Ovary (tissue), 9 donors: Measurements from ENCODE around the gene PKD2. TPM values are rescaled to one million over a fixed set of nuclear protein-coding genes. Genes with fewer than 3 reads are reported as not detected.

Experiments used
- DNase-seq, 5 donors: peaks; one replicate each; pipeline ENCODE4 v3.0.0-alpha.2; 2019 to 2020
- H3K27ac ChIP-seq, 2 donors: fragments of 200-600 bp; one replicate each; pipeline versions ENCODE4 v1.5.1 to v1.8.0; 2019 to 2022
- H3K27me3 ChIP-seq: fragments of 200-600 bp; one replicate; pipeline ENCODE4 v1.8.0; 2022
- H3K36me3 ChIP-seq: fragments of 200-600 bp; sonication (generic); one replicate; pipeline ENCODE4 v1.5.1; 2019
- H3K4me1 ChIP-seq: one replicate; pipeline ENCODE4 v1.8.1; 2013; ENCODE audit warnings: mild to moderate bottlenecking, moderate library complexity; ENCODE audit not compliant: insufficient read depth
- H3K4me3 ChIP-seq: fragments of 200-600 bp; sonication (generic); one replicate; pipeline ENCODE4 v1.5.1; 2017
- H3K9me3 ChIP-seq, 2 donors: fragments of 200-600 bp in 1 of 2; sonication (generic) in 1 of 2; one replicate each; pipeline versions ENCODE4 v1.5.1 to v1.8.1; 2013 to 2019; ENCODE audit warnings: mild to moderate bottlenecking in 1 of 2, moderate library complexity in 1 of 2
- EP300 ChIP-seq: sonication (generic); formaldehyde crosslinking; IDR thresholded peaks from one replicate; pipeline ENCODE4 v1.6.1; 2017; ENCODE audit warnings: antibody characterized with exemption
- POLR2A ChIP-seq: fragments of 450-650 bp; IDR thresholded peaks from one replicate; pipeline ENCODE4 v1.6.1; 2017; ENCODE audit warnings: antibody characterized with exemption, mild to moderate bottlenecking, moderate library complexity
- WGBS, 3 donors: extraction: QIAGEN DNeasy Blood & Tissue Kit in 1 of 3; methylation state at CpG; one replicate each; pipeline versions ENCODE4 v1.1.5 to v1.1.7; 2013 to 2017; 5-methylcytosine and 5-hydroxymethylcytosine counted together
- intact Hi-C, 4 donors: fragments of 100-400 bp; cut with DNase I; formaldehyde crosslinking; loops; one replicate each; pipeline versions ENCODE4 v1.11.0 to v1.15.1; 2022 to 2023
- polyA plus RNA-seq, 2 donors: library from polyadenylated mRNA; stranded (reverse); fragments of 200-250 nt in 1 of 2; fragments of 350-450 nt in 1 of 2; fragmentation: Illumina TruSeq in 1 of 2; extraction: RNeasy Lipid Tissue Mini Kit (QIAGEN cat#74804) in 1 of 2; gene quantifications; one replicate each; pipeline ENCODE4 v1.2.3, GENCODE V29; 2013 to 2014
- total RNA-seq, 7 donors: library from RNA; depleted of rRNA in 2 of 7; stranded (reverse); fragments of >200 nt in 2 of 7; fragmentation: NEBNext Ultra II Directional in 3 of 7; extraction: Animal tissue kit (Norgen Biotek cat#: 25700) in 3 of 7; gene quantifications; one replicate each; pipeline versions ENCODE4 v1.1.0 to v1.2.4, GENCODE V29; 2016 to 2023
- TF ChIP-seq, protein P1 (sequence below), 3 donors: fragments of 450-650 bp in 2 of 3; fragments of 200-600 bp in 1 of 3; IDR thresholded peaks; one replicate each; pipeline versions ENCODE4 v1.5.1 to v1.8.0; 2016 to 2022; ENCODE audit warnings: antibody characterized with exemption in 3 of 3, mild to moderate bottlenecking in 1 of 3
- donor health status: DM: no; HTN: no; CAD: no; lungs with moderate emphysema.
- donor health status: DM: no; HTN: no; CAD: no.
- donor health status: Bipolar disorder and iron deficiency.
- donor health status: DM: yes; HTN: yes; CAD: no.
- donor health status: DM: no; HTN: no; CAD: no.
- donor health status: DM: yes; HTN: yes; CAD: no.

PKD2 gene
- total and polyA plus RNA-seq, 9 donors, result 35.7 to 66.9 (median 52.5) TPM

DNA sequence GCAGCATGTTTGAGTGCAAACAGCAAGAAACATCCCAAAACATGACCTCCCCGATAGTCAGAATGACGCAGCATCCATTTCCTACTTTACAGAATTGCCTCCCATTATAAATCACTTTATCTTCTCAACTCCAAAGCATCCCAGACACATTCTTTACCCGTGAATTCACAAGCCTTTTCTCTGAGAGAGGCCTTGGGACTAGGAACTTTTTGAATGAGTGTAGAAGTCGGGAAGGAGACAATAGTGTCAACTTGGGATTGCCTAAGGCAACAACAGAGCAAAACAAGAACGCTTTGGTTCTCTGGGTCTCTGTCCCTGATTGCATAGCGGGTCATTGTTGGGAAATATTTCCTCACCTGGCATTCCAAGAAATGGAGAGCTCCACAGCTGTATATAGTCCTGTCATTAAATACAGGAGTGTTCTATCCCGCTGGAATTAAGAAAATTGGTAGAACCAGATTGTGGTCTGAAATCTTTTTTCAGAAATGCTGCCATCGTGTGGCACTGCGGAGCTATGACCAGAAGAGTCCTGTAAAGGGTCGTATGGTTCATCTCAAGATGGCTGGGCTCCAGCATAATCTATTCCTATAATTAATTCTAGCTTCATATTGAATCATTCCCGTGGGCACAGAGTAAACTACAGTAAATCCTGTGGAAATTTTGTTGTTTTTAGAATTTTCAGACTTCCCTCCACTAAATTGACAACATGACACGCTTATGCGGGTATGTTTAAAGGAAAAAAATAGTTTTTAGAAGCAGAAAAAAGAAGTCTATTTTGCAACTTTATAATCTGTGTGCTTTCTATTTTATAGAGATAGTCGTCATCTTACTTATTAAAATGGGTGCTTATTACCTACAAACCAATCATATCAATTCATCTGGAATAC, 33.9 kb upstream of the PKD2 start:
- intact Hi-C loops, result loop anchor here in 2 of 4 donors (5.0 kb wide), 2 partner anchors 116 to 121 kb away; no protein-coding TSS in a partner anchor
- Histone ChIP-seq H3K4me1 (no peaks in the 10 kb centered on the region), H3K4me3 (no peak overlapping the region), H3K27ac (no peak overlapping the region), H3K9me3 (no peaks in the 10 kb centered on the region), H3K36me3 (no peaks in the 10 kb centered on the region), H3K27me3 (no peaks in the 10 kb centered on the region)
- peak; percentile 37 to 64 (median 46) for DNase-seq
- no peak for TF ChIP-seq EP300
- TF ChIP-seq, protein P1, sequence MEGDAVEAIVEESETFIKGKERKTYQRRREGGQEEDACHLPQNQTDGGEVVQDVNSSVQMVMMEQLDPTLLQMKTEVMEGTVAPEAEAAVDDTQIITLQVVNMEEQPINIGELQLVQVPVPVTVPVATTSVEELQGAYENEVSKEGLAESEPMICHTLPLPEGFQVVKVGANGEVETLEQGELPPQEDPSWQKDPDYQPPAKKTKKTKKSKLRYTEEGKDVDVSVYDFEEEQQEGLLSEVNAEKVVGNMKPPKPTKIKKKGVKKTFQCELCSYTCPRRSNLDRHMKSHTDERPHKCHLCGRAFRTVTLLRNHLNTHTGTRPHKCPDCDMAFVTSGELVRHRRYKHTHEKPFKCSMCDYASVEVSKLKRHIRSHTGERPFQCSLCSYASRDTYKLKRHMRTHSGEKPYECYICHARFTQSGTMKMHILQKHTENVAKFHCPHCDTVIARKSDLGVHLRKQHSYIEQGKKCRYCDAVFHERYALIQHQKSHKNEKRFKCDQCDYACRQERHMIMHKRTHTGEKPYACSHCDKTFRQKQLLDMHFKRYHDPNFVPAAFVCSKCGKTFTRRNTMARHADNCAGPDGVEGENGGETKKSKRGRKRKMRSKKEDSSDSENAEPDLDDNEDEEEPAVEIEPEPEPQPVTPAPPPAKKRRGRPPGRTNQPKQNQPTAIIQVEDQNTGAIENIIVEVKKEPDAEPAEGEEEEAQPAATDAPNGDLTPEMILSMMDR (IDR thresholded peaks at IDR 0.05), result peak in 2 of 3 donors; percentile 58 to 60
- 25 to 27% (median 27%) methylated on average over 14 of the region's 14 CpGs for WGBS, 3 donors

DNA sequence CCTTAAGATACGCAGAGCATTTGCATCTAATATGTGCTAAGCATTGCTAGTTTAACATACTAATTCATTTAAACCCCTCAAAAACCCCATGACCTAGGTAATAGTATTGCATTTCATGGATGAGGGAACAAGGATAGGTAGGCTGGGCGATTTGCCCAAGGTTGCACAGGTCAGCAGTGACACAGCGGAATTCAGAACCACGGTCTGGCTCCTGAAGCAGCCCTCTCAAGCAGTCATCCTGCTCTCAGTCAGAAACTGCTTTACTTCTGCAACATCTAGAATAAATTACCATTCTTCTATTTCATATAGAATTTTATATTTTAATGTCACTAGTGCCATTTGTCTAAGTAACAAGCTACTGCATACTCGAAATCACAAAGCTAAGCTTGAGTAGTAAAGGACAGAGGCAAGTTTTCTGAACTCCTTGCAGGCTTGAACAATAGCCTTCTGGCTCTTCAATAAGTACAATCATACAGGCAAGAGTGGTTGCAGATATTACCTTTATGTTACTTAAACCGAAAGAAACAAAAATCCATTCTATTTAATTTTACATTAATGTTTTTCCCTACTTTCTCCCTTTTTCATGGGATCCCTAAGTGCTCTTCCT, 32.5 kb upstream of the PKD2 start:
- WGBS, 3 donors, result 70 to 78% (median 75%) methylated on average over 6 of the region's 6 CpGs
- Histone ChIP-seq H3K4me1 (no peaks in the 10 kb centered on the region), H3K36me3 (no peaks in the 10 kb centered on the region), H3K27ac (no peak overlapping the region), H3K27me3 (no peaks in the 10 kb centered on the region), H3K9me3 (no peaks in the 10 kb centered on the region), H3K4me3 (no peak overlapping the region)
- no peak for TF ChIP-seq EP300
- TF ChIP-seq, protein P1 (IDR thresholded peaks at IDR 0.05), result no peak
- no peak for TF ChIP-seq POLR2A
- no peak for DNase-seq
- intact Hi-C loops, result loop anchor here in 2 of 4 donors (5.0 kb wide), 2 partner anchors 118 to 123 kb away; no protein-coding TSS in a partner anchor

DNA sequence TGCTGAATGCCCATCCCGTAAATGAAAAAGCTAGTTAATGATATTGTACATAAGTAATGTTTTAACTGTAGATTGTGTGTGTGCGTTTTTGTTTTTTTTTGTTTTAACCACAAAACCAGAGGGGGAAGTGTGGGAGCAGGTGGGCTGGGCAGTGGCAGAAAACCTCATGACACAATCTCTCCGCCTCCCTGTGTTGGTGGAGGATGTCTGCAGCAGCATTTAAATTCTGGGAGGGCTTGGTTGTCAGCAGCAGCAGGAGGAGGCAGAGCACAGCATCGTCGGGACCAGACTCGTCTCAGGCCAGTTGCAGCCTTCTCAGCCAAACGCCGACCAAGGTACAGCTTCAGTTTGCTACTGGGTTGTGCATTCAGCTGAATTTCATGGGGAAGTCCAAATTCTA, 32.0 kb upstream of the PKD2 start, which contains the start of gene SPP1:
Gene SPP1 (plus strand): TSS at position 249 of the 400 bp plus-strand sequence. CDS start 1,182 bp downstream, outside the sequence.
- H3K4me1 ChIP-seq, result no peaks in the 10 kb centered on the region
- no peak within 1 kb of the TSS for H3K4me3 ChIP-seq
- intact Hi-C loops, result no loop called here
- no peak for DNase-seq
- 22 to 35% (median 28%) methylated on average over 8 of the region's 8 CpGs for WGBS, 3 donors
- H3K36me3 ChIP-seq, result no peaks in the 10 kb centered on the region
- TF ChIP-seq POLR2A (no peak), EP300 (no peak)
- TF ChIP-seq, protein P1 (IDR thresholded peaks at IDR 0.05), result no peak
- H3K27ac ChIP-seq, result no peak within 1 kb of the TSS
- no peaks in the 10 kb centered on the region for H3K9me3 ChIP-seq
- H3K27me3 ChIP-seq, result no peaks in the 10 kb centered on the region

DNA sequence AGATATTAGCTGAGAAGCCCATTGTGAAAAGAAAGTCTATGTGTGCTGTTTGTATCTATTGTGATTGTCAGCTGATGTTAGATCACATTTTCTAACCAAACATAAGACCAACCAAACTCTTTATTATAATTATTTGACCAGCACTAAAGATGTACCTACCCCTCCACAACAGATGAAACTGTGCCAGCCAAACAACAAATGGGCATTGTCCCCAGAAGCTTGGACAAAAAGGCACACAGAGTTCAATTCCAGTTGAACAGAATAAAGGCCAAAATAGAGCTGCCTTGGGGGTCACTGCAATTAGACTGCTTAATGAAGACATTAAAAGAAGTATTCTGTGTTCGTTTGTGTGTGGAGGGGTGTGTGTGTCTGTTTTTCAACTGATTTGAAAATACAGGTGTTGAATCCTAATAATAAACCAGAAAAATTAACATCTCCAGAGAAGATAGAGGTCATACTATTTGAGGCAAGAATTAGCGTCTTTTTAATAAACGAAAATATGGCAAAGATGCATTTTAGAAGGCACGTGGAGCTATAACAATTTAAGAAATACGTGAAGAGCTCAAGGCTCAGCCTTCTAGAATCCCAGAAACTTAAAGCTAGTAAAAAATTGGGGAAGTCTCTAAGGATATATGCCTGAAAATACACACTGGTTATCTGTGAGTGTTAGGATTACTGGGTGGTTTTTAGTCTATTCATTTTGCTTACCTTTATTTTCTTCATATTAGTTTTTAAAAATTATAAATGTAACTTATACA, 29.7 kb upstream of the PKD2 start:
- H3K9me3 ChIP-seq, result no peaks in the 10 kb centered on the region
- TF ChIP-seq EP300, result no peak
- TF ChIP-seq, protein P1 (IDR thresholded peaks at IDR 0.05), result no peak
- no peak for TF ChIP-seq POLR2A
- no peaks in the 10 kb centered on the region for H3K4me1 ChIP-seq
- intact Hi-C loops, result no loop called here
- H3K4me3 ChIP-seq, result no peak overlapping the region
- 89 to 91% (median 90%) methylated on average over 5 of the region's 5 CpGs for WGBS, 3 donors
- H3K27ac ChIP-seq, result no peak overlapping the region
- H3K27me3 ChIP-seq, result peaks cover 2% of the 10 kb centered on the region
- no peaks in the 10 kb centered on the region for H3K36me3 ChIP-seq
- no peak for DNase-seq
